ENCODE results near the gene CYB561A3.
A peak's percentile ranks its signal among the peaks of the same experiment; 100 is the strongest.

CYB561A3 gene

GRCh38 chr11:61333550-61334433, 27.9 kb downstream of the CYB561A3 start:
- no peak for DNase-seq (ENCODE audit: low read depth in 2 of 2)
- no peak for TF ChIP-seq CTCF (IDR thresholded peaks at IDR 0.05; ENCODE audit: low read depth, low read length)
- peak overlapping the region; percentile 92 to 94 for H3K4me3 ChIP-seq (replicated peaks in 1 of 2; ENCODE audit: low read depth in 2 of 2, low read length in 2 of 2)

GRCh38 chr11:61332797-61333549, 28.7 kb downstream of the CYB561A3 start, which contains the start of the genes DDB1 and TKFC:
Gene DDB1 (minus strand): TSS chr11:61333105. CDS start chr11:61332968, 137 bp downstream.
Gene TKFC (plus strand): TSS chr11:61333228. CDS start chr11:61334729, 1,501 bp downstream.
- no peak for TF ChIP-seq CTCF (IDR thresholded peaks at IDR 0.05; ENCODE audit: low read depth, low read length)
- peak; percentile 91 to 92 for DNase-seq (ENCODE audit: low read depth in 2 of 2)
- H3K4me3 ChIP-seq (replicated peaks in 1 of 2; ENCODE audit: low read depth in 2 of 2, low read length in 2 of 2) = peak within 1 kb of the TSS; percentile 92 to 94

GRCh38 chr11:61332281-61332796, 29.3 kb downstream of the CYB561A3 start:
- DNase-seq (ENCODE audit: low read depth in 2 of 2) = peak; percentile 27 to 34
- TF ChIP-seq CTCF (IDR thresholded peaks at IDR 0.05; ENCODE audit: low read depth, low read length) = no peak
- H3K4me3 ChIP-seq (replicated peaks in 1 of 2; ENCODE audit: low read depth in 2 of 2, low read length in 2 of 2) = peak overlapping the region; percentile 92 to 94

GRCh38 chr11:61331651-61332050, 30.0 kb downstream of the CYB561A3 start:
- DNase-seq (ENCODE audit: low read depth in 2 of 2) = no peak
- TF ChIP-seq CTCF (IDR thresholded peaks at IDR 0.05; ENCODE audit: low read depth, low read length) = no peak
- H3K4me3 ChIP-seq (replicated peaks in 1 of 2; ENCODE audit: low read depth in 2 of 2, low read length in 2 of 2) = peak overlapping the region; percentile 92 to 94

GRCh38 chr11:61329871-61330270, 31.8 kb downstream of the CYB561A3 start:
- no peak for TF ChIP-seq CTCF (IDR thresholded peaks at IDR 0.05; ENCODE audit: low read depth, low read length)
- DNase-seq (ENCODE audit: low read depth in 2 of 2) = no peak
- no peak overlapping the region for H3K4me3 ChIP-seq (replicated peaks in 1 of 2; ENCODE audit: low read depth in 2 of 2, low read length in 2 of 2)

- H3K4me3 ChIP-seq (replicated peaks in 1 of 2; ENCODE audit: low read depth in 2 of 2, low read length in 2 of 2) = no peak overlapping the region
- no peak for TF ChIP-seq CTCF (IDR thresholded peaks at IDR 0.05; ENCODE audit: low read depth, low read length)
- DNase-seq (ENCODE audit: low read depth in 2 of 2) = no peak
Measured at GRCh38 chr11:61328351-61328750, 33.3 kb downstream of the CYB561A3 start.
